ENCODE results near the gene TTLL12. TPM values are rescaled to one million over a fixed set of nuclear protein-coding genes. Genes with fewer than 3 reads are reported as not detected.

TTLL12 gene
- total RNA-seq, 4 donors from 2014 or later: 43.6 to 93.9 (median 81.4) TPM

DNA sequence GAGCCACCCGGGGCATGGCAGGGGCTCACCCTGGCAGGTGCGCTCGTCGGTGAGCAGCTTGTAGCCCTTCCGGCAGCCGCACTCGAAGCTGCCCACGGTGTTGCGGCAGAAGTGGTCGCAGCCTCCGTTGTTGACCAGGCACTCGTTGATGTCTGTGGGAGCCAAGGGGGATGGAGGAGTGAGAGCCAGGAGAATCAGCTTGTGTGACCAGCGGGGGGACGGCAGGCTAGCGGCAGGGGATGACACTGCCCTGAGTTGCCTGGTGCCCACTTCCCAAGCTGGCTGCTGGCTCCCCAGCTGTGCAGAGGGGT lies 44.7 kb upstream of the TTLL12 start:
- WGBS: 65% methylated on average over 14 of the region's 15 CpGs
- no peak overlapping the region for H3K27ac ChIP-seq

DNA sequence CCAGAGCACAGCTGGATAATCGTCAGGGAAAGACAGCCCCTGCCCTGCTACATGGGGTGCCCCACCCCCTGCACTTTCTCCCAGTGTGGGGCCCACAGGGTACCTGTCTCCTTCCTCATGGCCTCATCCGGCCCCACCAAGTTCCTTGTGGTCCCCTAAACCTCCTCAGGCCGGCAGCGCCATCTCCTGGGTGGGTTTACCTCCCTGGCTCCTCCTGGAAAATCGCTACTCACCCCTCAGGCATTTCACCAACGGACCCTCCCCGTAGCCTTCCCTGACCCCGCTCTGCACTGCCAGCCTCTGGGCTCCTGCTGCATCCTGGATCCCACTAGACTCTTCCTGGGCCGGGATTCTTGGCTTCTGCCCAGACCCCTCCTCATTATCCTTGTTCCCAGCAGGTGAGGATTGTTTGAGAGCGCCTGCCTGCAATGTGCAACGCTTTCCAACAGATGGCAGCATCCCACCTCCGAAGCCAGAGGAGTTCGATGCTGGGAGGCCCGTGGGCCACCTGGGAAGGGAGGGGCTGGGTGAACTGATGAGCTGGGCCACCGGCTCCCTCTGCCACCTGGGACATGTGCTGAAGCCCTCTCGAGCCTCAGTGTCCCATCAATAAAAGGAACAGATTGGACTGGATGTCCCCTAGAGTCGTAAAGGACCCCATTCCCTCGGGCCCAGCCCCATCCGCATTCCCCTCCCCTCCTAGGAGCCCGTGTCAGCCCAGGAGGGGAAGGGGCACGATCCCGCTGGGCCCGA lies 44.2 kb upstream of the TTLL12 start:
- 22% methylated on average over 21 of the region's 23 CpGs for WGBS

More for the DNA sequence above, 44.7 kb upstream of the TTLL12 start:
- H3K4me1 ChIP-seq: no peaks in the 10 kb centered on the region
- no peaks in the 10 kb centered on the region for H3K9me3 ChIP-seq
- peaks cover 19% of the 10 kb centered on the region for H3K27me3 ChIP-seq
- no peak for TF ChIP-seq POLR2AphosphoS5 (IDR thresholded peaks at IDR 0.05)
- TF ChIP-seq, protein P1, sequence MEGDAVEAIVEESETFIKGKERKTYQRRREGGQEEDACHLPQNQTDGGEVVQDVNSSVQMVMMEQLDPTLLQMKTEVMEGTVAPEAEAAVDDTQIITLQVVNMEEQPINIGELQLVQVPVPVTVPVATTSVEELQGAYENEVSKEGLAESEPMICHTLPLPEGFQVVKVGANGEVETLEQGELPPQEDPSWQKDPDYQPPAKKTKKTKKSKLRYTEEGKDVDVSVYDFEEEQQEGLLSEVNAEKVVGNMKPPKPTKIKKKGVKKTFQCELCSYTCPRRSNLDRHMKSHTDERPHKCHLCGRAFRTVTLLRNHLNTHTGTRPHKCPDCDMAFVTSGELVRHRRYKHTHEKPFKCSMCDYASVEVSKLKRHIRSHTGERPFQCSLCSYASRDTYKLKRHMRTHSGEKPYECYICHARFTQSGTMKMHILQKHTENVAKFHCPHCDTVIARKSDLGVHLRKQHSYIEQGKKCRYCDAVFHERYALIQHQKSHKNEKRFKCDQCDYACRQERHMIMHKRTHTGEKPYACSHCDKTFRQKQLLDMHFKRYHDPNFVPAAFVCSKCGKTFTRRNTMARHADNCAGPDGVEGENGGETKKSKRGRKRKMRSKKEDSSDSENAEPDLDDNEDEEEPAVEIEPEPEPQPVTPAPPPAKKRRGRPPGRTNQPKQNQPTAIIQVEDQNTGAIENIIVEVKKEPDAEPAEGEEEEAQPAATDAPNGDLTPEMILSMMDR (IDR thresholded peaks at IDR 0.05): no peak
- TF ChIP-seq POLR2A (IDR thresholded peaks at IDR 0.05): no peak
- no peak for TF ChIP-seq EP300 (IDR thresholded peaks at IDR 0.05)
- no peak for DNase-seq (ENCODE audit: low spot score in 2 of 2)
- H3K36me3 ChIP-seq: no peaks in the 10 kb centered on the region
- no peak overlapping the region for H3K4me3 ChIP-seq

GRCh38 chr22:43230571-43230970 lies 43.6 kb upstream of the TTLL12 start:
- Histone ChIP-seq H3K27ac (no peak overlapping the region), H3K9me3 (no peaks in the 10 kb centered on the region), H3K4me3 (no peak overlapping the region), H3K4me1 (no peaks in the 10 kb centered on the region), H3K27me3 (peaks cover 19% of the 10 kb centered on the region), H3K36me3 (no peaks in the 10 kb centered on the region)
- TF ChIP-seq, protein P1 (IDR thresholded peaks at IDR 0.05): no peak
- TF ChIP-seq POLR2A (IDR thresholded peaks at IDR 0.05) (no peak), EP300 (IDR thresholded peaks at IDR 0.05) (no peak), POLR2AphosphoS5 (IDR thresholded peaks at IDR 0.05) (no peak)
- WGBS: no CpG with 5 or more reads among the region's 9 CpGs
- DNase-seq (ENCODE audit: low spot score in 2 of 2): no peak

More for the DNA sequence above, 44.2 kb upstream of the TTLL12 start:
- no peaks in the 10 kb centered on the region for H3K36me3 ChIP-seq
- H3K4me3 ChIP-seq: no peak overlapping the region
- H3K27me3 ChIP-seq: peaks cover 19% of the 10 kb centered on the region
- H3K9me3 ChIP-seq: no peaks in the 10 kb centered on the region
- no peak overlapping the region for H3K27ac ChIP-seq
- no peak for DNase-seq (ENCODE audit: low spot score in 2 of 2)
- no peak for TF ChIP-seq POLR2AphosphoS5 (IDR thresholded peaks at IDR 0.05)
- TF ChIP-seq, protein P1 (IDR thresholded peaks at IDR 0.05): peak; percentile 52 to 95
- H3K4me1 ChIP-seq: no peaks in the 10 kb centered on the region

DNA sequence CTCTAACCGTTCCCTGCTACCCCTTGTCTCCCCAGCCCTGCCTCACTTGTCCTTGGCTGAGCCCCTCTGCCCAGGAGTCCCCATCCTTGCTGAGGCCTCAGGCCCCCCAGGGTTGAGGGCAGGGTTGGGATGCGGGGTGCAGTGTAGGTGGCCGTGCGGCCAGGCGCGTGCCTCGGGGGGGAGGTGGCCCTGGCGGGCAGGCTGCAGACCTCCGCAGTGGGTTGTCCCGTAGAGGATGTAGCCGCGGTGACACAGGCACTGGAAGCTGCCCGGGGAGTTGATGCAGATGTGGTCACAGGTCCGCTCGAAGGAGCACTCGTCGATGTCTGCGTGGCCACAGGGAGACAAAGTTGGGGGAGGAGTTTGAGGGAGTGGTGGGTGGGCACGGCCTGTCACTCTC lies 41.9 kb upstream of the TTLL12 start:
- H3K27me3 ChIP-seq: peaks cover 15% of the 10 kb centered on the region
- DNase-seq (ENCODE audit: low spot score in 2 of 2): no peak
- no peak overlapping the region for H3K27ac ChIP-seq

GRCh38 chr22:43228330-43228729 lies 41.4 kb upstream of the TTLL12 start:
- 75% methylated on average over 8 of the region's 8 CpGs for WGBS
- H3K36me3 ChIP-seq: no peaks in the 10 kb centered on the region
- H3K27ac ChIP-seq: no peak overlapping the region
- DNase-seq (ENCODE audit: low spot score in 2 of 2): no peak
- H3K27me3 ChIP-seq: peaks cover 15% of the 10 kb centered on the region
- H3K9me3 ChIP-seq: no peaks in the 10 kb centered on the region
- no peak overlapping the region for H3K4me3 ChIP-seq
- H3K4me1 ChIP-seq: no peaks in the 10 kb centered on the region
- no peak for TF ChIP-seq POLR2A (IDR thresholded peaks at IDR 0.05)
- TF ChIP-seq, protein P1 (IDR thresholded peaks at IDR 0.05): peak in 1 of 2 donors; percentile 6

More for the DNA sequence above, 41.9 kb upstream of the TTLL12 start:
- no peaks in the 10 kb centered on the region for H3K4me1 ChIP-seq
- no peaks in the 10 kb centered on the region for H3K36me3 ChIP-seq
- WGBS: 95% methylated on average over 12 of the region's 19 CpGs
- no peak overlapping the region for H3K4me3 ChIP-seq
- TF ChIP-seq POLR2A (IDR thresholded peaks at IDR 0.05) (no peak), POLR2AphosphoS5 (IDR thresholded peaks at IDR 0.05) (no peak), EP300 (IDR thresholded peaks at IDR 0.05) (no peak)
- TF ChIP-seq, protein P1 (IDR thresholded peaks at IDR 0.05): no peak
- H3K9me3 ChIP-seq: no peaks in the 10 kb centered on the region
